ENCODE data around the gene PITPNM1.

DNA sequence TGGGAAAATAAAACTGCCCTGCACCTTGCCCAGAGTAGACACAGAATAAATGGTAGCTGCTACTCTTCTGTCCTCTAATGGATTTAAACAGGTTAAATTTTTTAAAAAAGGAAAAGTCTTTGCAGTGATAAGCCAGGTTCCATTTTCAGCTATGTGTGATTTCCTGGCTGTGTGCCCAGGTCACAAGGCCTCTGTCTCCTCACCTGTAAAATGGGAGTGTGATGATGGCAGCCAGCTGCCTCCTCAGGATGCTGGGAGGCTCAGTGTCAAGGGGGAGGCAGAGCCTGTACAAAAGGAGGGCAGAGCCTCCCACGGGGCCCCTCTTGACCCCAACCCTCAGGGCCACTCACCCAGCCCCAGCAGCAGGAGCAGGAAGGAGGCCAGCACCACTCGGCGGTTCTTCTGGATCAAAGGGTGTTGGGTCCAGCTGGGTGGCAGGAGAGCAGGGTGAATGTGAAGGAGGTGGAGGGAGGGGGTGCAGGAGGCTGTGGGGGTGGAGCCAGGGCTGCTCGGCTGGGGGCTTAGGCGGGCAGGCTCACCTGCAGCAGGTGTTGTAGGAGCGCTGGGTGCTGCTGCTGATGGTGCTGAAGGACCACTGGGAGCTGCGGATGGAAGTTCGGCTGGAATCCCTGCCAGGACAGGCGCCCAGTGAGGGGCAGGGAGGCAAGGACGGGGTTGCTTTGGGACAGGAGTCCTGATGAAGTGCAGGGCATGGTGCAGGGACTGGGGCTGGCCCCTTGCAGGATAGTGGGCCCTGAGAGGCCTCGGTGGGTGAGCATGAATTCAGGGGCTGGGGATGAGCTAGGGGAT lies 38.0 kb downstream of the PITPNM1 start:
- TF ChIP-seq, protein P1, sequence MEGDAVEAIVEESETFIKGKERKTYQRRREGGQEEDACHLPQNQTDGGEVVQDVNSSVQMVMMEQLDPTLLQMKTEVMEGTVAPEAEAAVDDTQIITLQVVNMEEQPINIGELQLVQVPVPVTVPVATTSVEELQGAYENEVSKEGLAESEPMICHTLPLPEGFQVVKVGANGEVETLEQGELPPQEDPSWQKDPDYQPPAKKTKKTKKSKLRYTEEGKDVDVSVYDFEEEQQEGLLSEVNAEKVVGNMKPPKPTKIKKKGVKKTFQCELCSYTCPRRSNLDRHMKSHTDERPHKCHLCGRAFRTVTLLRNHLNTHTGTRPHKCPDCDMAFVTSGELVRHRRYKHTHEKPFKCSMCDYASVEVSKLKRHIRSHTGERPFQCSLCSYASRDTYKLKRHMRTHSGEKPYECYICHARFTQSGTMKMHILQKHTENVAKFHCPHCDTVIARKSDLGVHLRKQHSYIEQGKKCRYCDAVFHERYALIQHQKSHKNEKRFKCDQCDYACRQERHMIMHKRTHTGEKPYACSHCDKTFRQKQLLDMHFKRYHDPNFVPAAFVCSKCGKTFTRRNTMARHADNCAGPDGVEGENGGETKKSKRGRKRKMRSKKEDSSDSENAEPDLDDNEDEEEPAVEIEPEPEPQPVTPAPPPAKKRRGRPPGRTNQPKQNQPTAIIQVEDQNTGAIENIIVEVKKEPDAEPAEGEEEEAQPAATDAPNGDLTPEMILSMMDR (IDR thresholded peaks at IDR 0.05; ENCODE audit: insufficient read depth, low read length), result no peak
- TF ChIP-seq POLR2AphosphoS5 (IDR thresholded peaks at IDR 0.05; ENCODE audit: low read depth) (no peak), GABPA (IDR thresholded peaks at IDR 0.05; ENCODE audit: low read depth) (no peak)
- TF ChIP-seq, protein P2, sequence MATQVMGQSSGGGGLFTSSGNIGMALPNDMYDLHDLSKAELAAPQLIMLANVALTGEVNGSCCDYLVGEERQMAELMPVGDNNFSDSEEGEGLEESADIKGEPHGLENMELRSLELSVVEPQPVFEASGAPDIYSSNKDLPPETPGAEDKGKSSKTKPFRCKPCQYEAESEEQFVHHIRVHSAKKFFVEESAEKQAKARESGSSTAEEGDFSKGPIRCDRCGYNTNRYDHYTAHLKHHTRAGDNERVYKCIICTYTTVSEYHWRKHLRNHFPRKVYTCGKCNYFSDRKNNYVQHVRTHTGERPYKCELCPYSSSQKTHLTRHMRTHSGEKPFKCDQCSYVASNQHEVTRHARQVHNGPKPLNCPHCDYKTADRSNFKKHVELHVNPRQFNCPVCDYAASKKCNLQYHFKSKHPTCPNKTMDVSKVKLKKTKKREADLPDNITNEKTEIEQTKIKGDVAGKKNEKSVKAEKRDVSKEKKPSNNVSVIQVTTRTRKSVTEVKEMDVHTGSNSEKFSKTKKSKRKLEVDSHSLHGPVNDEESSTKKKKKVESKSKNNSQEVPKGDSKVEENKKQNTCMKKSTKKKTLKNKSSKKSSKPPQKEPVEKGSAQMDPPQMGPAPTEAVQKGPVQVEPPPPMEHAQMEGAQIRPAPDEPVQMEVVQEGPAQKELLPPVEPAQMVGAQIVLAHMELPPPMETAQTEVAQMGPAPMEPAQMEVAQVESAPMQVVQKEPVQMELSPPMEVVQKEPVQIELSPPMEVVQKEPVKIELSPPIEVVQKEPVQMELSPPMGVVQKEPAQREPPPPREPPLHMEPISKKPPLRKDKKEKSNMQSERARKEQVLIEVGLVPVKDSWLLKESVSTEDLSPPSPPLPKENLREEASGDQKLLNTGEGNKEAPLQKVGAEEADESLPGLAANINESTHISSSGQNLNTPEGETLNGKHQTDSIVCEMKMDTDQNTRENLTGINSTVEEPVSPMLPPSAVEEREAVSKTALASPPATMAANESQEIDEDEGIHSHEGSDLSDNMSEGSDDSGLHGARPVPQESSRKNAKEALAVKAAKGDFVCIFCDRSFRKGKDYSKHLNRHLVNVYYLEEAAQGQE (IDR thresholded peaks at IDR 0.05; ENCODE audit: insufficient replicate concordance, low read depth), result no peak

All from HL-60 (cell line).